Natural killer cell (primary cell): Measurements from ENCODE around the gene TMEM18. TPM values are rescaled to one million over a fixed set of nuclear protein-coding genes. Genes with fewer than 3 reads are reported as not detected.

Experiments used
- ATAC-seq, 3 donors: fragments of 150-1000 bp in 2 of 3; fragments of 200-7000 bp in 1 of 3; cut with Tn5 transposase; 1 replicate in 1 of 3; 2 replicates in 2 of 3; pipeline ENCODE4 v1.10.0; 2021; ENCODE audit warnings: mild to moderate bottlenecking in 2 of 3, moderate library complexity in 2 of 3
- DNase-seq, 2 donors: peaks; one replicate each; pipeline versions ENCODE4 v3.0.0 to v3.0.0-alpha.2; 2013 to 2021; ENCODE audit warnings: mixed read lengths in 1 of 2
- H3K27ac ChIP-seq: one replicate; pipeline ENCODE4 v1.5.1; 2013; ENCODE audit warnings: mild to moderate bottlenecking, low read length
- H3K27me3 ChIP-seq: one replicate; pipeline ENCODE4 v1.6.1; 2013; ENCODE audit warnings: low read length; ENCODE audit not compliant: control insufficient read depth, insufficient read depth
- H3K36me3 ChIP-seq: one replicate; pipeline ENCODE4 v1.6.1; 2013; ENCODE audit warnings: low read length; ENCODE audit not compliant: control insufficient read depth, insufficient read depth
- H3K4me1 ChIP-seq: one replicate; pipeline ENCODE4 v1.6.1; 2013; ENCODE audit warnings: low read length; ENCODE audit not compliant: control insufficient read depth, insufficient read depth
- H3K4me3 ChIP-seq: one replicate; pipeline ENCODE4 v1.5.1; 2013; ENCODE audit warnings: low read length
- H3K9me3 ChIP-seq: one replicate; pipeline ENCODE4 v1.6.1; 2013; ENCODE audit warnings: low read length; ENCODE audit not compliant: control insufficient read depth, insufficient read depth
- H3K27ac Mint-ChIP-seq, 2 donors: one replicate each; pipeline ENCODE4 v1.8.0; 2022; ENCODE audit warnings: mild to moderate bottlenecking in 2 of 2, mixed read lengths in 2 of 2, moderate library complexity in 1 of 2
- H3K27me3 Mint-ChIP-seq, 2 donors: one replicate each; pipeline ENCODE4 v1.8.0; 2022; ENCODE audit warnings: low read depth in 2 of 2, mixed read lengths in 2 of 2
- H3K36me3 Mint-ChIP-seq: one replicate; pipeline ENCODE4 v1.8.0; 2022; ENCODE audit warnings: mixed read lengths
- H3K4me1 Mint-ChIP-seq, 2 donors: one replicate each; pipeline ENCODE4 v1.8.0; 2022; ENCODE audit warnings: mixed read lengths in 2 of 2
- H3K4me3 Mint-ChIP-seq: one replicate; pipeline ENCODE4 v1.8.0; 2022; ENCODE audit warnings: mild to moderate bottlenecking, moderate library complexity, mixed read lengths
- H3K9me3 Mint-ChIP-seq, 2 donors: one replicate each; pipeline ENCODE4 v1.8.0; 2022; ENCODE audit warnings: mixed read lengths in 2 of 2
- CTCF ChIP-seq: fragments of 200-600 bp; IDR thresholded peaks from one replicate; pipeline ENCODE4 v1.8.0; 2022; ENCODE audit warnings: antibody characterized with exemption
- WGBS: methylation state at CpG from one replicate; pipeline ENCODE4 v1.1.7; 2013; ENCODE audit warnings: missing lambda C conversion rate; ENCODE audit not compliant: insufficient coverage; 5-methylcytosine and 5-hydroxymethylcytosine counted together
- intact Hi-C: fragments of 100-400 bp; cut with micrococcal nuclease; formaldehyde crosslinking; loops from one replicate; pipeline ENCODE4 v1.14.2; 2022
- total RNA-seq, 4 donors: library from RNA; stranded (reverse); fragments of 120-200 nt in 1 of 4; gene quantifications; one replicate each; pipeline versions ENCODE4 v1.2.3 to v1.2.4, GENCODE V29; 2013 to 2022

The TMEM18 gene
- total RNA-seq, 3 donors from 2014 or later (not counting 1 experiment from before 2014, with no cell fraction given), result 22.0 to 30.8 (median 22.1) TPM

GRCh38 chr2:717661-718060 lies 40.5 kb upstream of the TMEM18 start:
- no peak overlapping the region for H3K4me3 ChIP-seq

GRCh38 chr2:715854-716560 lies 38.8 kb upstream of the TMEM18 start:
- Mint-ChIP-seq H3K4me3 (no peak overlapping the region), H3K27ac (no peak overlapping the region), H3K36me3 (no peaks in the 10 kb centered on the region), H3K4me1 (peaks cover 5% of the 10 kb centered on the region in 2 donors), H3K27me3 (peaks cover 46 to 49% of the 10 kb centered on the region in 2 donors), H3K9me3 (no peaks in the 10 kb centered on the region)
- Histone ChIP-seq H3K4me1 (no peaks in the 10 kb centered on the region), H3K9me3 (no peaks in the 10 kb centered on the region), H3K4me3 (no peak overlapping the region), H3K27ac (no peak overlapping the region), H3K36me3 (no peaks in the 10 kb centered on the region), H3K27me3 (peaks cover 3% of the 10 kb centered on the region)
- TF ChIP-seq CTCF, result no peak
- 75% methylated on average over 16 of the region's 18 CpGs for WGBS
- intact Hi-C loops, result loop anchor here (5.0 kb wide), 1 partner anchor 831 kb away; no protein-coding TSS in a partner anchor
- no peak for ATAC-seq
- no peak for DNase-seq

More at GRCh38 chr2:717661-718060, 40.5 kb upstream of the TMEM18 start:
- no peaks in the 10 kb centered on the region for H3K9me3 Mint-ChIP-seq
- no peak for ATAC-seq
- H3K36me3 ChIP-seq, result no peaks in the 10 kb centered on the region
- peaks cover under 1% of the 10 kb centered on the region for H3K27me3 ChIP-seq
- H3K27me3 Mint-ChIP-seq, result peaks cover 36 to 41% of the 10 kb centered on the region in 2 donors
- WGBS, result 92% methylated on average over 5 of the region's 5 CpGs
- no peak overlapping the region for H3K4me3 Mint-ChIP-seq
- peaks cover 5% of the 10 kb centered on the region in 2 donors for H3K4me1 Mint-ChIP-seq
- H3K9me3 ChIP-seq, result no peaks in the 10 kb centered on the region
- no peaks in the 10 kb centered on the region for H3K4me1 ChIP-seq
- TF ChIP-seq CTCF, result no peak
- no peak for DNase-seq
- H3K27ac ChIP-seq, result no peak overlapping the region
- H3K27ac Mint-ChIP-seq, result no peak overlapping the region
- H3K36me3 Mint-ChIP-seq, result no peaks in the 10 kb centered on the region
- intact Hi-C loops, result loop anchor here (5.0 kb wide), 1 partner anchor 830 kb away; no protein-coding TSS in a partner anchor

DNA sequence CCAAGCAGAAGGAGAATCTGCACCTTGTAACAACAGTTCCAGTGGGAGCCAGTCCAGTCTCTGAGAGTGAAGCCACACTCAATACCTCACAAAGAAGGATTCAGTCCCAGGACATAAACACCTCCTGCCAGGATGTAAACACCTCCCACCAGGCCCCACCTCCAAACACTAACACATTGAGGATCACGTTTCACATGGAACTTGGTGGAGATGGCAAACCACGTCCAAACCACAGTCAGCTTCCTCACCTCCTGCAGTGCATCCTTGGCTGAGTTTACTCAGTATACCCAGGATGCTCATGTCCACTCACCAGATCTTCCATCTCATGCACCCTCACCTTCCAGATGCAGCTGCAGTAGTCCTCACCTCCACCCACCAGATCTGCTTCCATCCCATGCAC lies 37.8 kb upstream of the TMEM18 start:
- intact Hi-C loops, result loop anchor here (5.0 kb wide), 1 partner anchor 832 kb away; no protein-coding TSS in a partner anchor

More for the DNA sequence above, 37.8 kb upstream of the TMEM18 start:
- Mint-ChIP-seq H3K4me3 (no peak overlapping the region), H3K9me3 (no peaks in the 10 kb centered on the region), H3K4me1 (peaks cover 5% of the 10 kb centered on the region in 2 donors), H3K27ac (no peak overlapping the region), H3K36me3 (no peaks in the 10 kb centered on the region), H3K27me3 (peaks cover 47 to 53% of the 10 kb centered on the region in 2 donors)
- Histone ChIP-seq H3K9me3 (no peaks in the 10 kb centered on the region), H3K4me3 (no peak overlapping the region), H3K27ac (no peak overlapping the region), H3K4me1 (no peaks in the 10 kb centered on the region), H3K27me3 (peaks cover 3% of the 10 kb centered on the region), H3K36me3 (no peaks in the 10 kb centered on the region)
- TF ChIP-seq CTCF, result no peak
- WGBS, result 24% methylated on average over 2 of the region's 2 CpGs
- ATAC-seq (no peak), DNase-seq (no peak)
